ENCODE measurements around the gene NAPB.

DNA sequence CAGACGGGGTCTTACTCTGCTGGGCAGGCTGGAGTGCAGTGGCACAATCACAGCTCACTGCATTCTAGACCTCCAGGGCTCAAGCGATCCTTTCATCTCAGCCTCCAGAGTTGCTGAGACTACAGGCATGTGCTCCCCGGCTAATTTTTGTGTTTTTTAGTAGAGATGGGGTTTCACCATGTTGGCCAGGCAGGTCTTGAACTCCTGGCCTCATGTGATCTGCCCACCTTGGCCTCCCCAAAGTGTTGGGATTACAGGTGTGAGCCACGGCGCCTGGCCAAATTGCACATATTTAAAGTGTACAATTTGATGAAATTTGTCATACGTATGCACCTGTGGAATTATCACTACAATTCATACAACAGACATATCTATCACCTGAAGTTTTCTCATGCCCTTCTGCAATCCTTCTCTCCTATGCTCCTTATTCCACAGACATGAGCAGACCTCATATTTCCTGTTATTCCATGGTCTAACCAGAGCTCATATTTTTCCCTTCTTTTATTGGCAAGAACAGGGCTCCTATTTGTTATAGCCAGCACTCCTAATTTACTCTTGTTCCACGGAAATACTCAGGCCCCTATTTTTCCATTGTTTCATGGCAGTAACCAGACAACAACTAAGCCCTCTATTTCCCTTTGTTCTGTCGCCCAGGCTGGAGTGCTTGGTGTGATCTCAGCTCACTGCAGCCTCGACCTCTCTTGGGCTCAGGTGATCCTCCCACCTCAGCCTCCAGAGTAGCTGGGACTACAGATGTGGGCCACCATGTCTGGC is 16.0 kb upstream of the NAPB start:
- TF ChIP-seq EZH2 (IDR thresholded peaks at IDR 0.05) (no peak), POLR2AphosphoS5 (IDR thresholded peaks at IDR 0.05; ENCODE audit: borderline replicate concordance, low read depth, low read length) (no peak)

Data from SK-N-MC (cell line).